Astrocyte of the cerebellum (primary cell): ENCODE data around the gene OR10X1.

Source experiments
- DNase-seq: peaks from one replicate; pipeline ENCODE4 v3.0.0-alpha.2; 2011; ENCODE audit warnings: low read depth
- H3K4me3 ChIP-seq: 2 replicates; pipeline ENCODE4 v1.5.1; 2011; ENCODE audit warnings: mild to moderate bottlenecking, low read depth, low read length, moderate library complexity
- in situ Hi-C: cut with HindIII; loops from 2 replicates; pipeline ENCODE4 v1.10.0; 2017; ENCODE audit warnings: low sequenced_read_pairs
- TF ChIP-seq, protein P1 (sequence below): IDR thresholded peaks from 2 replicates; pipeline ENCODE4 v1.5.1; 2012; ENCODE audit warnings: low read length, low read depth, moderate library complexity, mild to moderate bottlenecking; ENCODE audit errors: missing control alignments

OR10X1 gene

DNA sequence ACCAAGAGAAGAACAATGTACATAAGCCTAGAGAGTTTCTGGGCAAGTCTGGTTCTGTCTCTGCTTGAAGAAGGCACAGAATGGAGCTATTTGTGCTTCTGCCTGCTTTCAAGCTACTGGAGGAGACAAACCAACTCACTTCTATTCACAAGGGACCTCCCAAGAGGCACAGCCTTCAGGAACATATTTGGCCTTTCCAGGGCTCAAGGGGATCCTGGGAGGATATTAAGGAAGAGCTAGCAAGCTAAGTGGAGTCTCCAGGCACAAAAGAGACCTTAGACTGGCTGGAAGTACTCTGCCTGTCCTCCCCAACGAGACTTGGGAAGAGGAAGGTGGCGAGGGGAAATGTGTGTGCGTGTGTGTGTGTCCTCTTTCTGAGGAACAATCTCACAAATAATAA lies 25.3 kb downstream of the OR10X1 start, which contains the start of gene OR6Y1:
OR6Y1 (minus strand) TSS at position 54 of the 400 bp plus-strand sequence. CDS start 6,300 bp downstream, outside the sequence.
- TF ChIP-seq, protein P1, sequence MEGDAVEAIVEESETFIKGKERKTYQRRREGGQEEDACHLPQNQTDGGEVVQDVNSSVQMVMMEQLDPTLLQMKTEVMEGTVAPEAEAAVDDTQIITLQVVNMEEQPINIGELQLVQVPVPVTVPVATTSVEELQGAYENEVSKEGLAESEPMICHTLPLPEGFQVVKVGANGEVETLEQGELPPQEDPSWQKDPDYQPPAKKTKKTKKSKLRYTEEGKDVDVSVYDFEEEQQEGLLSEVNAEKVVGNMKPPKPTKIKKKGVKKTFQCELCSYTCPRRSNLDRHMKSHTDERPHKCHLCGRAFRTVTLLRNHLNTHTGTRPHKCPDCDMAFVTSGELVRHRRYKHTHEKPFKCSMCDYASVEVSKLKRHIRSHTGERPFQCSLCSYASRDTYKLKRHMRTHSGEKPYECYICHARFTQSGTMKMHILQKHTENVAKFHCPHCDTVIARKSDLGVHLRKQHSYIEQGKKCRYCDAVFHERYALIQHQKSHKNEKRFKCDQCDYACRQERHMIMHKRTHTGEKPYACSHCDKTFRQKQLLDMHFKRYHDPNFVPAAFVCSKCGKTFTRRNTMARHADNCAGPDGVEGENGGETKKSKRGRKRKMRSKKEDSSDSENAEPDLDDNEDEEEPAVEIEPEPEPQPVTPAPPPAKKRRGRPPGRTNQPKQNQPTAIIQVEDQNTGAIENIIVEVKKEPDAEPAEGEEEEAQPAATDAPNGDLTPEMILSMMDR = no peak
- in situ Hi-C loops = no loop called here
- no peak for DNase-seq
- H3K4me3 ChIP-seq = no peak within 1 kb of the TSS

DNA sequence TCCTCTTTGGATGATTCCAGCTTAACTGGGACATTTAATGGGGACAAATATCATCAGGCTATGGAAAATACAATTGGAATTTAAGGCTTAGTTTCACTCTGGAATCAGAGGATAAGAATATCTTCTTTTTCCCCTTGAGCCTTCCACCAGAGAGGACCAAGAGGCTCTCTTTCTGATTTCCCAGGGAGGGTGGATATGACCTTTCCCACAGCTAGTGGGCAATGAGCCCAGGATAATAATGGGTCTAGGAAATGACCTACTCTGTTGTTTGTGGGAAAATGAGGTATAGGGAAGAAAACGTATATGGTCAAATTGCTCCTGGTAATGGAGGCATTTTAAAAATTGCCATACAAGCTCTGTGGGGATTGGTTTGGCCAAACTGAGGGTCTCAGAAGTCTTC lies 27.4 kb downstream of the OR10X1 start:
- in situ Hi-C loops = no loop called here

DNA sequence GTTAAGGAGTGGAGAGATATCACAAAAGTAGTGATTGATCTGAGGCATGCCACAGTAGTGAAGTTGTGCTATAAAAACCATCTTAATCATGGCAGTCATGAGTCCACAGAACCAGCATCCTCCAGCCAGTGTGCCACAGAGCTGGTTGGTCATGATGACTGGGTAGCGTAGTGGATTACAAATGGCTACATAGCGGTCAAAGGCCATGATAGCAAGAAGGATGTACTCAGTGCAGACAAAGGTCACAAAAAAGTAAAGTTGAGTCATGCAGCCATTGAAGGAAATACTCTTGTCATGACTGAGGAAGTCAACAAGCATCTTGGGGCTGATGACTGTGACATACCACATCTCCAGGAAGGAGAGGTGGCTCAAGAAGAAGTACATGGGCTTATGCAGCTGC lies 32.2 kb downstream of the OR10X1 start:
- TF ChIP-seq, protein P1 = no peak
- in situ Hi-C loops = no loop called here
- DNase-seq = no peak
- no peak overlapping the region for H3K4me3 ChIP-seq

More for the DNA sequence above, 27.4 kb downstream of the OR10X1 start:
- no peak overlapping the region for H3K4me3 ChIP-seq
- TF ChIP-seq, protein P1 = no peak
- no peak for DNase-seq

DNA sequence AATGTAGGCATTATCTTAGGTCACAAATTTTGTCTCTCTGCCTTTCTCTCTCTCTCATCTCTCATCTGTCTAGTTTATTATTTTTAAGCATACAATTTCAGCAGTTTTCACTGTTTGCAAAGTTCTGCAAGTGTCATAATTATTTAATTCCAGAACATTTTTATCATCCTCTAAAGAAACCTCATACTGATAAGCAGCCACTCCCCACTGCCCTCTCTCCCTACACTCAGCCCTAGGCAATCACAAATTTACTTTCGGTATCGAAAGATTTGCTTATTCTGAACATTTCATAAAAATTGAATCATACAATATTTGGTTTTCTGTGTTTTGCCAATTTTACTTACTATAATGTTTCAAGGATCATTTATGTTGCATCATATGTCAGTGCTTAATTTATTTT lies 42.1 kb downstream of the OR10X1 start:
- H3K4me3 ChIP-seq = no peak overlapping the region
- no peak for DNase-seq
- in situ Hi-C loops = no loop called here
- TF ChIP-seq, protein P1 = no peak

DNA sequence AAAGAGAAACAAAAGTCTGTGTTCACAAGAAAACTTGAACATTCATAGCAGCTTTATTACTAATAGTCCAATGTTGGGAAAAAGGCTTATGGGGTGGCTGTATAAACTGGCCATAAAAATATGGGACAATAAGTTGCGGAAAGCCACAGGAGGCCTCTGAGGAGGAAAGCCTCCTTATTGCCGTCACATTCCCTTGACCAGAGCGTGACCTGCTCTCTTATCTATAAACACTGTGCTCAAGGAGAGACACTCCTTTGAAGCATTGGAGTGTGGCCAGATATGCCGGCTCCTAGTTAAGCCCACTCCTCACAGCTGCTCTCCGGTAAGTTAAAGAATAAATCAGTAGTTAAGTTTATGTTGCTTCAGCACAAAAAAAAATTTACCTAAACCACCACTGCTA lies 45.2 kb downstream of the OR10X1 start:
- in situ Hi-C loops = no loop called here
- TF ChIP-seq, protein P1 = no peak
- DNase-seq = no peak
- no peak overlapping the region for H3K4me3 ChIP-seq
